Parathyroid adenoma (tissue), 2 donors: Measurements from ENCODE around the gene DPYSL3.

Experiments used
- H2AFZ ChIP-seq: fragments of 300-600 bp; sonication (generic); one replicate; pipeline ENCODE4 v1.7.0; 2017; ENCODE audit warnings: antibody characterized with exemption, mild to moderate bottlenecking
- H3K27ac ChIP-seq: fragments of 300-600 bp; sonication (generic); one replicate; pipeline ENCODE4 v1.7.0; 2017
- H3K27me3 ChIP-seq: fragments of 300-600 bp; sonication (generic); one replicate; pipeline ENCODE4 v1.7.0; 2017; ENCODE audit warnings: low read length; ENCODE audit not compliant: control insufficient read depth, insufficient read depth
- H3K36me3 ChIP-seq: fragments of 300-600 bp; sonication (generic); one replicate; pipeline ENCODE4 v1.7.0; 2017; ENCODE audit warnings: low read length; ENCODE audit not compliant: control insufficient read depth, insufficient read depth
- H3K4me1 ChIP-seq: fragments of 300-600 bp; sonication (generic); one replicate; pipeline ENCODE4 v1.7.0; 2017; ENCODE audit warnings: control low read depth
- H3K4me2 ChIP-seq: fragments of 300-600 bp; sonication (generic); one replicate; pipeline ENCODE4 v1.7.0; 2017; ENCODE audit warnings: low read length
- H3K4me3 ChIP-seq: fragments of 300-600 bp; sonication (generic); one replicate; pipeline ENCODE4 v1.7.0; 2017; ENCODE audit warnings: low read depth, low read length
- H3K79me2 ChIP-seq: fragments of 300-600 bp; sonication (generic); one replicate; pipeline ENCODE4 v1.7.0; 2017; ENCODE audit warnings: control low read depth
- H3K9ac ChIP-seq: fragments of 300-600 bp; sonication (generic); one replicate; pipeline ENCODE4 v1.7.0; 2017; ENCODE audit warnings: mild to moderate bottlenecking
- H3K9me3 ChIP-seq: fragments of 300-600 bp; sonication (generic); one replicate; pipeline ENCODE4 v1.7.0; 2017; ENCODE audit warnings: low read length; ENCODE audit not compliant: control insufficient read depth
- TF ChIP-seq, protein P1 (sequence below): fragments of 300-600 bp; sonication (generic); IDR thresholded peaks from one replicate; pipeline ENCODE4 v1.7.0; 2017; ENCODE audit warnings: antibody characterized with exemption, mild to moderate bottlenecking
- donor health status: primary hyperparathyroidism.

Gene DPYSL3

DNA sequence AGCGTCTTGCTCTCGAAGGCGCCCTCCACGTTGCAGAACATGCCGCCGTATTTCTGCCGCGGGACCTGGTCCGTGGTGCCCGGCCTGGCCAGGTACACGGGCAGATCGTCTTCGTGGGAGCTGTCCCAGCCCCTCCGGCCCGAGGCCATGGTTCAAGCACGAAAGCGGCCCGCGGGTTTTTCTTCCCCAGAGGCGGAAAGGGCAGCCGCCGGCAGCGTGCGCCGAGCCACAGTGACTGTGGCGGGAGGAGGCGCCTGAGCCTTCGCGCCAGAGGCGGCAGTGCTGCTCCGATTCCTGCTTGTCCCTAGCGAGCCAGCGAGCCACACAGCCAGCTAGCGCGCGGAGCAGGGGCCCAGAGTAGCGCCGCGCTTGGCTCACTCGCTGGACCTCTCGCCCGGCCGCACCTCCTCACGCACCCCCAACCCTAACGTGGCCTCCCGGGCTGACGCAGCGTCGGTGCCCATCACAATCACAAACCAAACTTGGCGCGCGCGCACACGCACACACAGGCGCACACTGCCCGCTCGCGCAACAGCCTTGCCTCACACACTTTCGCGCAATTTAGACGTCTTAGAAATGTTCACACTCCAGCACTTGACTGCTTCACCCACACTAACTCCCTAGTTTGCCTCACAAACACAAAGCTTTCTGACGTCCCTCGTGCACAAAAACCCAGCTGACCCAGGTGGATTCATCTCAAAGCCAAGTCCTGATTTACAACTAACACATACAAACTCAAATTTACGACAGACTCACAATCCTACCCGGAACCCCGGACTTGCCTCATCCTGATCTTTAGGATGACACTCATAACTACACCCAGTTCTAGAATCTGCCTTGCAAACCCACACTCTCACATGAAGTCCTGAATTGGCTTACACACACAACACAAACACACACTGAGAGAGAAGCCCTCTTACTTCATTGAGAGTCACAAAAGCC, at the start of gene DPYSL3:
Gene DPYSL3, minus strand, starts transcription at position 359 of the 942 bp plus-strand sequence. Its CDS starts 210 bp downstream, at position 149.
- Histone ChIP-seq H3K36me3 (no peaks in the 10 kb centered on the region), H3K27ac (no peak within 1 kb of the TSS), H3K9me3 (no peaks in the 10 kb centered on the region), H3K27me3 (no peaks in the 10 kb centered on the region), H3K4me3 (peak within 1 kb of the TSS; percentile 42), H3K9ac (no peak within 1 kb of the TSS), H2AFZ (peak within 1 kb of the TSS; percentile 66), H3K4me1 (no peaks in the 10 kb centered on the region), H3K79me2 (no peaks in the 10 kb centered on the region), H3K4me2 (peak within 1 kb of the TSS; percentile 56)
- TF ChIP-seq, protein P1, sequence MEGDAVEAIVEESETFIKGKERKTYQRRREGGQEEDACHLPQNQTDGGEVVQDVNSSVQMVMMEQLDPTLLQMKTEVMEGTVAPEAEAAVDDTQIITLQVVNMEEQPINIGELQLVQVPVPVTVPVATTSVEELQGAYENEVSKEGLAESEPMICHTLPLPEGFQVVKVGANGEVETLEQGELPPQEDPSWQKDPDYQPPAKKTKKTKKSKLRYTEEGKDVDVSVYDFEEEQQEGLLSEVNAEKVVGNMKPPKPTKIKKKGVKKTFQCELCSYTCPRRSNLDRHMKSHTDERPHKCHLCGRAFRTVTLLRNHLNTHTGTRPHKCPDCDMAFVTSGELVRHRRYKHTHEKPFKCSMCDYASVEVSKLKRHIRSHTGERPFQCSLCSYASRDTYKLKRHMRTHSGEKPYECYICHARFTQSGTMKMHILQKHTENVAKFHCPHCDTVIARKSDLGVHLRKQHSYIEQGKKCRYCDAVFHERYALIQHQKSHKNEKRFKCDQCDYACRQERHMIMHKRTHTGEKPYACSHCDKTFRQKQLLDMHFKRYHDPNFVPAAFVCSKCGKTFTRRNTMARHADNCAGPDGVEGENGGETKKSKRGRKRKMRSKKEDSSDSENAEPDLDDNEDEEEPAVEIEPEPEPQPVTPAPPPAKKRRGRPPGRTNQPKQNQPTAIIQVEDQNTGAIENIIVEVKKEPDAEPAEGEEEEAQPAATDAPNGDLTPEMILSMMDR: no peak

DNA sequence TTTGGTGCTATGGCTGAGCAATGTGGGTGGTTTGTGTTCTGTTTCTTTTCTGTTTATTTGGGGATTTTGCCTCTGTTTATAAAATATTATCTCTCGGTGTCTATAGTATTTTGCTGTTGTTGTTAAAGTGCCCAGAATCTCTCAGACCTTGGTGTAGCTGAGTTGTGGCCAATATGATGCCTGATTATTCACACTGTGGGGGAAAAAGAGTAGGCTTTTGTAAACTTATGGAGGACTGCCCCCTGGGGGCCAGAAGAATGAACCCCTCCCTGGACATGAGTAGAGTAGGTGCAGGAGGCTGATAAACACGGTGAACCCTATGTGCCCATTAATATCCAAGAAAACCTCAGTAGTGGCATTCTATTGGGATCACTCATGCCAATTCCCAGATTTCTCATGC, 49.0 kb upstream of the DPYSL3 start:
- Histone ChIP-seq H2AFZ (no peak overlapping the region), H3K9ac (no peak overlapping the region), H3K4me2 (no peak overlapping the region), H3K79me2 (no peaks in the 10 kb centered on the region), H3K36me3 (no peaks in the 10 kb centered on the region), H3K4me3 (no peak overlapping the region), H3K4me1 (no peaks in the 10 kb centered on the region), H3K27me3 (no peaks in the 10 kb centered on the region), H3K27ac (no peak overlapping the region), H3K9me3 (no peaks in the 10 kb centered on the region)
- TF ChIP-seq, protein P1: peak; percentile 26

DNA sequence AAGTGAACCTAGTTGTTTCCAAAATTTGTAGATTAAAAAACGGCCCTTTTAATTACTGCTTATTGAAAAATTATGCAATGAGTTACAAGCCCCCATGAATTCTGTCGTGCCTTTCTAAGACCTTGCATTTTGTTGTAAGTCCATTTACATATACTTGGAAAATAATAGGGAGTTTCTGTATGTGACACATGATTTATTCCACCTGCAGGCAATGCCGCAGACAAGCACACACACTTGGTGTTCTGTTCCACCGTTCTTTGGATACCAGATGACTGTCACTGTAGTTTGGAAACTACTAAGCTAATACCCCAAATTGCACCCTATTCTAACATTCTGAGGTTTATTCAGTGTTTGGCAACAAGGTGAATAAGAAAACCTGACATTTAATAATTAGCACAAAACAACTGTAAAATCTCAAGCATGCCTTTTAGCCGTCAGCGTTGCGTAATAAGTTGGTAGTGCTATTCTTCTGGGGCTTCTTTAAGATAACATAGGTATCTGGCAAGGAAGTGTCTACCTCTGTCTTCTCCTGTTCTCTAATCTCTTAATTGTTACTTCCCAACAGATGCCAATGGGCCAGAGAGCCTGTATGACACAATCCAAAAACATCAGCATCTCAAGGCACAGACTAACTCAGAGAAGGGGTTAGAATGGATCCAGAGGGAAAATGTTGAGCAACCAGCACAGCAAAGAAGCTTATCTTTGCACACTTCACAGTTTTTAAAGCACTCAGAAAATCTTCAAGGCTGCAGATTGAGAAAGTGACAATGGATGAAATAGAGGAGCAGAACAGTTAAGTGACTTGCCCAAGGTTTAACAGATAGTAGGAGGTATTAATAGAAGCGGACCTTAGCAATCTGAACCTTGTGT, 48.2 kb upstream of the DPYSL3 start:
- Histone ChIP-seq H3K27me3 (no peaks in the 10 kb centered on the region), H3K79me2 (no peaks in the 10 kb centered on the region), H3K4me3 (no peak overlapping the region), H3K4me2 (no peak overlapping the region), H3K36me3 (no peaks in the 10 kb centered on the region), H2AFZ (no peak overlapping the region), H3K27ac (no peak overlapping the region), H3K9ac (no peak overlapping the region), H3K9me3 (no peaks in the 10 kb centered on the region), H3K4me1 (no peaks in the 10 kb centered on the region)
- TF ChIP-seq, protein P1: no peak

DNA sequence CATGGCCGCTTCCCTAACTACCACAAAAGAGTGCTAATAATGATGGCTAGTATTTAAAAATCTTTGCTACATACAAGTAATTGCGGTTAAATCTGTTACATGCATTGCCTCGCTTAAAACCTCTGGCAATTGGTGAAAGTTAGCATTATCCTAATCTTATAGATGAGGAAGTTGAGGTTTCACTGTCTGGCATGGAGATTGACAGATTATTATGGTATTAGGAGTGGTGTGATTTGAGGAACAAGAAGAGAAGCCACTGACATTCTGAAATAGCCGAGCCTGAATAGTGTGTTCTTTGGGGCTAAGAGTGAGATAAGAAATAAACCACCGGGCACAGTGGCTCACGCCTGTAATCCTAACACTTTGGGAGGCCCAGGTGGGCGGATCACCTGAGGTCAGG, 45.3 kb upstream of the DPYSL3 start:
- Histone ChIP-seq H2AFZ (no peak overlapping the region), H3K4me3 (no peak overlapping the region), H3K79me2 (no peaks in the 10 kb centered on the region), H3K4me1 (no peaks in the 10 kb centered on the region), H3K36me3 (no peaks in the 10 kb centered on the region), H3K27ac (no peak overlapping the region), H3K9me3 (no peaks in the 10 kb centered on the region), H3K27me3 (no peaks in the 10 kb centered on the region), H3K9ac (no peak overlapping the region), H3K4me2 (no peak overlapping the region)
- TF ChIP-seq, protein P1: no peak
